HG02885 (cell line): ENCODE results near the gene OSBPL7.
"Not testable (repeated sequence)": the region's sequence is repeated elsewhere in the genome, so short reads cannot be mapped to it uniquely, and the experiment has no call there.

ENCODE experiments used
- ATAC-seq: cut with Tn5 transposase; IDR thresholded peaks from one replicate; pipeline ENCODE4 v1.9.1; 2021; ENCODE audit warnings: mild to moderate bottlenecking; ENCODE audit not compliant: unreplicated experiment, poor library complexity

Gene OSBPL7

GRCh38 chr17:47776330-47777197 is 45.0 kb downstream of the OSBPL7 start:
- no peak for ATAC-seq

- ATAC-seq, result no peak
Observed at GRCh38 chr17:47774987-47775580, 46.5 kb downstream of the OSBPL7 start.

DNA sequence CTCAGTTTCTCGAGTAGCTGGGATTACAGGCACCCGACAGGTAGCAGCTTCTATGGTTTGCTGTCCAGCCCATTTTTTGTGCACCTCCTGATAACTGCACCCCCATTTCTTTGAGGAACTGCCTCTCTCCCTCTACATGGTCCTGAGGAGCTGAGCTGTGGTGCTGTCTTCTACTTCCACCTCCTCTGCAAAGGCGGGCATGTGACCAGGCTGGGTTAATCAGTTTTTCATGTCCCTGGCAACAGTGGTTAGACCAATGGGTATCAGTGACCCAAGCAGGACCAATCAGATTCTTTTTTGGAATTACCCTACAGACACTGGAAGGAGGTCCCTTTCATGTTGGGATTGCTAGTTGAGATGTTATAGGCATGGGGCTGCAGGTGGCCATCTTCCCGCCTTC is 47.3 kb downstream of the OSBPL7 start:
- no peak for ATAC-seq

- ATAC-seq, result not testable (repeated sequence)
Observed at GRCh38 chr17:47773649-47774048, 47.9 kb downstream of the OSBPL7 start.

- ATAC-seq, result no peak
Observed at GRCh38 chr17:47763913-47764582, 57.5 kb downstream of the OSBPL7 start.

- ATAC-seq, result no peak
Observed at GRCh38 chr17:47762728-47763127, 58.9 kb downstream of the OSBPL7 start.

DNA sequence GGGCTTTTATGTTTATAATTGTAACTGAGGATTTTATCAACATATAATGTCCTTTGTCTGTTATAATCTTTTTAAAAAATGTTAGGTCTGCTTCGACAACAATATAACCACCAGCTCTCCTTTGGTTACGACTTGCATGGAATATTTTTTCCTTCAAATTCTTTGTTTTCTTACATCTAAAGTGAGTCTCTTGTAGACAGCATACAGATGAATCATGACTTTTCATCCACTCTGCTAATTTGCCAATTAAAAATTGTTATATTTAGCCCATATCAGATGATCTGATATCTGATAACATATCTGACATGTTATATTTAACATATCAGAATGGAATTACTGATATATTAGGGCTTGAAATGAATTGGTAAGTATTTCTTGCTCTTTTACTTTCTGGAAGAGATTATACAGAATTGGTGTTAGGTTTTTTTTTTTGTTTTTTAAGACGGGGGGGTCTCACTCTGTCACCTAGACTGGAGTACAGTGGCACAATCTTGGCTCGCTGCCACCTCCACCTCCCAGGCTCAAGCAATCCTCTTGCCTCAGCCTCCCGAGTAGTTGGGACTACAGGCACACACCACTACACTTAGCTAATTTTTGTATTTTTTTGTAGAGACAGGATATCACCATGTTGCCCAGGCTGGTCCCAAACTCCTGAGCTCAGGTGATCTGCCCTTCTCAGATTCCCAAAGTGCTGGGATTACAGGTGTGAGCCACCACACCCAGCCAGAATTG is 61.0 kb downstream of the OSBPL7 start:
- no peak for ATAC-seq

- ATAC-seq, result no peak
Observed at GRCh38 chr17:47757386-47757785, 64.2 kb downstream of the OSBPL7 start.
